Activated T-helper 9 cell treated with anti-CD3 and anti-CD28 coated beads, Interleukin-2, amount 50 U/mL, for 16 hours (primary cell): ENCODE data around the gene CHN2.

Experiments used
- DNase-seq: peaks from one replicate; pipeline ENCODE4 v3.0.0-alpha.2; 2020; ENCODE audit warnings: low read depth

The CHN2 gene

DNA sequence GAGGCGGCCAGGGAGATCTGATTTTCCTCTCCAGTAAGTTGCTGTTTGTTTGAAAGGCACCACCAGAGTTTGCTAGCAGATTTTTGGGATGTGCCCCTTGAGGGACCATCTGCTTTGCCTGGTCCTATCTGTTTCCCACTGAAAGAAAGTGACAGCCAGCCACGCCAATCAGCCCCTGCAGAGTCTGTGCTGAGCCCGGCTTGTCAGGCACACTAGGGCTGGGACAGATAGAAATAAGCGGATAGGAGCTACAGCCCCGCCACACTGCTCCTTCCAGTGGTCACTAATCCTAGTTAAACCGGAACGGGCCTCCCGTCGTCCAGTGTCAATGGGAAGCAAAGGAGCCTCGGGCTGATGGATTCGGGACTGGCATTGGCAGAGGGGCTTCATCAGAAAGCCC, 207.2 kb downstream of the CHN2 start:
- no peak for DNase-seq

DNA sequence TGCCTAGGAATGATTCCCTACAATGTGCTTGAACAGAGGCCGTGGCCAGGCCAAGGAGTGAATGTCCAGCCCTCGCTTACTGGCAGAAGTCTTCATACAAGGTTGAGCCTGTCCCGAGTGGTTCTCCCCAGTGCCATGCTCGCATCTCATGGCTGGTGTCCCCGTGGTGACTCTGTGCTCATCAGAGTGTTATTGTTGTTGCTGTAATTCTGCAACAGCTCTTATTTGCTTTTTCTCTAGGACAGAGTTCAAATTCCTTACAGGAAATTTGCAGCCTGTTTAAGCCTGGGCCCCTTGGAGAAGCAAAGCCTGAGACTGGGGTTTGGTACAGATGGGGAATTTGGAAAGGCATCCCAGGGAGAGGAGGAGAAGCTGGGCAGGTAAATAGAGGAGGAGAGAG, 211.3 kb downstream of the CHN2 start:
- no peak for DNase-seq

DNA sequence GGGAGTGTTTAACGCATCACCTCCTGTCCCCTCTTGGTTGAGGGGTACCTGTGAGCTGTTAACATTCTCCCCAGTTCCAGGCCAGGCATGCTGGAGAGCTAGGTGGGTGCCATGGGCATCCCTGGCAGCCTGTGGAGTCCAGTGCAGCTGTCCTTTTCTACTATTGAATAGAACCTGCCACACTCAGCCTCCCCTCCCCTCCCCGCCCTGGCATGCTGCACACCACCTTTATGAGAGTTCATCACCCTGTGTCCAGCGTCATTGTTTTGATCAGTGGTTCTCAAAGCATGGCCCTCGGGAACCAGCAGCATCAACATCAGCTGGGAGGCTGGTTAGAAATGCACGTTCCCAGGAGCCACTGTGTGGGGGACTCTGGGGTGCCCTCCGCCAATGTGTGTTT, 211.8 kb downstream of the CHN2 start:
- no peak for DNase-seq

DNA sequence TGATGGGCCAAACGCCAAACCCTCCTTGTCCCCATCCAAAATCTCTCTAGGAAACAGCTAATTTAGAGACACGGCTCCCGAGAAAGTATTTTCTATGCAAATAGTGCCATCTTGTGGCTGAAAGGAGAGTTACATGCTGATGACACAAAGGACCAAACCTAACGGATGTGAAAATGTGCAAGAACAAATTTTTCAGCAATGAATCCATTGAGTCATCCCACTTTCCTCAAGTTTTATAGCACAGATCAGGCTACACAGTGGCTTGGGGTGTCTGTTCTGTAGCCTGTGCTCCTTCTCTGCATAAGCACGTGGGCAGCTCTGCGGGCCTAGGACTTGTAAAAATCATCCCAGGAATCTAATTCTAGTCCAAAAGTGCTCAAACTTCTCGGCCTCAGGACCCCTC, 214.3 kb downstream of the CHN2 start:
- no peak for DNase-seq

DNA sequence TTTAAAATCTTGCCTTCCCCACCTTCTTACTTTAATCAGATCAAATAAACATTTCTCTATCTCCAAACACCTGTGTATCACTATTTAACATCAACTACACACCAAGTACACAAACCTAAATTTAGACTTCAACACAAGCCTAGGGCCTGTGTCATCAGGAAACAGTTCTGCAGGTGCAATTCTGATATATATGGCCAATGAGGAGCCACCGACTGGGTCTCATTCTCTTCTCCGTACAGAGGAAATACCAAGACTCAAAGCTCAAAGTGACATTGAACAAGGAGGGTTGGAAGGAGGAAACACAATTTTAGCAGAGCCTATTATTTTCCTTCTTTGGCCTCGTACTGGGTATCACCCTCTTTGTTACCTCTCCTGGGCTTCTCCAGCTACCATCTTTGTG, 216.4 kb downstream of the CHN2 start:
- DNase-seq: no peak

DNA sequence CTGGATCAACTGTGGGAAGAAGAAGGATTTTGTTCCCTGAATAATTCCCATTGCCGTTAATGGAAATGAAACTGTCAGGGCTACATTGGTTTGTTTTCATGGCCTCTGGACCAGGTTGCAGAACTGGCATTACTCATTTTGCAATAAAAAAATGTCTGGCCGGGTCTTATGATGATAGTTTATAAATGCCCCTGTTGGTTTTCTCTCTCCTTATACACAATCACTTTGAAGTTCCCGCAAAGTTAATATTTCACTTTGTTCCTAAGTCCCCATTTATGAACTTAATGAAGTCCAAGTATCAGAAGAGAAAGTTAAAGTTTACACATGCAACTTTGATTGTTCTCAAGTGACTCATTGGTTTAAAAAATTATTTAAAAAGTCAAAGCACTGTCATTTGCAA, 218.3 kb downstream of the CHN2 start:
- DNase-seq: no peak

DNA sequence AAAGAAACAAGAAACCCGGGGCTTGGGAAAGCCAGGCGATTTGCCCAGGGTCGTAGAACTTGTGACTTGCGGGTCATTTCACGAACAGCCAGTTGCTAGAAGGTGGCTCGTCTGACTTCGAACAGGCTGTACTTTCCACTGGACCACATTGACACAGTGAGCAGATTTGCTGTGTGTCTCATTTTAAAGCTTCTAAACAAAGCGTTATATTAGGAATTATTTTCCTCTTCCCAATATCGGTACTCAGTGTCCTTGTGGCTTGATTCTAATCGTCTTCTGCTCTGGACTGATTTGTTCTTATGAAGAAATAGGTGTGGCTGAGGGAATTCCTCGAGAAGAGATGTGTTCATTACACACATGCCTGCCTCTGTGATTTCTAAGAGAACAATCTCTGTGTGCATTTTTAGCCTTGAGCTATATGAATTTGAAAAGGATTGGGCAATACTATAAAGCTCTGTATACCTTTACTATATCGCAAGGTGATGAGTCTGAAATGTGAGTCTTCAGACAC, 219.1 kb downstream of the CHN2 start:
- no peak for DNase-seq

DNA sequence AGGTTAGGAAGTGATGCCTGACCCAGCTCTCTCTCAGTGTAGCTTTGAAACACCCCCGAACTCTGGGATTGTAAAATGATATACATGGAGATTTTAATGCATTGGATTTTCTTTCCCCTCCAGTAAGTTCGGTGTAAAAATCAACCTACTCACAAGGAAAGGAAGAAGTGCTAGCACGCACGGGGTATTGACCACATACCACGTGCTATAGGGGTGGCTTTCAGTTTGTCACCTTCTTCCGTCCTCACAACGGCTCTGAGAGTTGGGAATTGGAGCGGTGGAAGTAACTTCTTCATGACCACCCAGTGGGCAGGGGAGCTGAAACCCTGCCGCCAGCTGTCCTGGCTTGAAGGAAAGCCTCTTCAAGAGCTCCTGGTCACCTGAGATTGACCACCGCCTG, 219.6 kb downstream of the CHN2 start:
- no peak for DNase-seq

DNA sequence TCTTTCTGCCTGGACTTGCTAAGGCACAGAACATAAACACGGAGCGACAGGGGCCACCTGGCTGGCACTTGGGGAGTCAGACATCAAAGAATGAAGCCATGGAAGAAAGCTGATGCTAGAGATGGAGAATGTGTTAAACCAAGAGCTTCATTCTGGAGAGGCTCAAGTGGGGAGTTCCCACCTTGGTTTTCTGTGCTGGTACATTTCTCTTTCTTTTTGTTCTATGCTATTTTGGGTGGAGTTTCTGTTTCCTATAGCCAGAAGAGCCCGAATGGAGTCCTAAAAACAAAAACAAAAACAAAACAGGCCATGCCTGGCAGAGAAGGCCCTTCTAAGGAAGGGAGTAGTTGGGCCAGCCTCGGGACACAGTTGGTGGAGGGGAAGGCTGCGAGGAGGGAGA, 220.6 kb downstream of the CHN2 start:
- no peak for DNase-seq

DNA sequence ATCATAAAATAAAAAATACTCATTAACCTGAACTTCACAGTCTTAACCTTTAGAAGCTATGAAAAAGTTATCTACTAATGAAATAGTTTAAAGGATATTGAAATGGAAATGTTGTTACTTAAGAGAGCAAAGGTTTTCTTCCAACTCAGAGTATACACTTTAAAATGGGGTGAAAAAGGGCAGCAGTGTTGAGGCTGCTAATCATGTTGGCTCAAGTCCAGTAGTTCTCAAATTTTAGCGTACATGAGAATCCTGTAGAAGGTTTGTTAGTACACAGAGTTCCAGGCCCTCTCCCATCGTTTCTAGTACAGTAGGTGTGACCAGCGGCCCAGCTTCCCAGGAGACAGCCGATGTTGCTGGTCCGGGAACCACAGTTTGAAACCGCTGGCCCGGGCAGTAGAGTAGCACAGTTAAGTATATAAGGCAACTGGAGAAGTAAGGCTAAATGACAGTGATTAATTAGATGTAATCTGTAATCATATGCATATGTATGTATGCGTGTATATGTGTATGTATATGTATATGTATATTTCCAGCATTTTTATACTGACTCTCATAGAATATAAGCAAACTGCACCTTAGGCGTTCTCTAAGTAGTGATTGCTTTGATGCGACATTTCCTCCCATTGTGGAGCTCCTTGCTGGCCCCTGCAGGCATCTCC, 221.8 kb downstream of the CHN2 start:
- no peak for DNase-seq

DNA sequence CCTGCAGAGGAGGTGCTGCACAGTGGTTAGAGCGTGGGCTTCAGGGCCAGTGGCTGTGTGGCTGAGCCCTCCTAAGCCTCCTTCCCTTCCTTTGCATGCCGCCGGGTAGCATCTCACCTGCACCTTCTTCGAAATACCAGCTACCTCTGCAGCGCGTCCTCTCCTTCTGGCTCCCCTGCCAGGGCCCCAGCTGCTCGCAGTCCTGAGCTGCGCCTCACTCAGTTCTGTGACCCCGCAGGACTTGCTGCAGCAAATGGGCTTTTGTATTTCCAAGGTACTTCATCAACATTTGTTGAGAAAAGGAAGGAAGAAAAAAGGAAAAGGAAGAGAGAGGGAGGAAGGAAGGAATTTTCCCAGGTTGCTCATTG, 222.3 kb downstream of the CHN2 start:
- no peak for DNase-seq

DNA sequence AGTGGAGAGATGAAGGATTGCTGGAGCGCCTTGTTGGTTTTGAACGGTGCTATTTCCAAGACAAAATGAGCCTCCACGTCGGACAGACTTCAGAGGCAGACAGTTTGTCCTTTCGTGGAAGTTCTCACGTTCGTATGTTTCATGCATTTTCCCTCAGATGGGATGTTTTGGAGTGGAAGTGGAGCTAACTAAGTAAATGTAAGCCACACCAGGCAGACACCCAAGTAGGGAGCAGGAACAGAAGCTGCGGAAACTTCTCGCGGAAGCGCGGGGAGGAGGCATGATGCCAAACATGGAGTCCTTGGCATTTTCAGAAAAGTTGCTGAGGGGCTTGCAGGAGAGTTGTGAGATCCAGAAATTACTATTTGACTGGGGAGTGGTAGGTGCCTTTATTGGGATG, 223.5 kb downstream of the CHN2 start:
- DNase-seq: no peak

DNA sequence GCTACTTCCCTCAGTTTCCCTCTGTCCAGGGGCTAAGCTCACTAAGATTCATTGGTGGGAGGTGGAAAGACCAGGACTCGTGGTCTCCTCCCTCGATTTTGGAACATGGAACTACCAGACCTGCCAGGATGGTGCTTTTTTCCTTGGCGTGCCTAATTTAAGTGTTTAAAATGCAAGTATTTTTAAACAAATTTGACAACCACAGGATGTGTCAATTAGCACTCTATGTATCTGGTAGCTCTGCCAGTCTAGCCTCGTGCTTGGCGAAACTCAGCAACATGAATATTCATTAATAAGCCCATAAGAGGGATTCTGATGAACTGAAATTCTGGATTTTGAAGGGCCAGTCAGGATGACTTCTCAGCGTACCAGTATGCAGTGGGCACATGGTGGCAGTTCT, 224.1 kb downstream of the CHN2 start:
- DNase-seq: no peak

DNA sequence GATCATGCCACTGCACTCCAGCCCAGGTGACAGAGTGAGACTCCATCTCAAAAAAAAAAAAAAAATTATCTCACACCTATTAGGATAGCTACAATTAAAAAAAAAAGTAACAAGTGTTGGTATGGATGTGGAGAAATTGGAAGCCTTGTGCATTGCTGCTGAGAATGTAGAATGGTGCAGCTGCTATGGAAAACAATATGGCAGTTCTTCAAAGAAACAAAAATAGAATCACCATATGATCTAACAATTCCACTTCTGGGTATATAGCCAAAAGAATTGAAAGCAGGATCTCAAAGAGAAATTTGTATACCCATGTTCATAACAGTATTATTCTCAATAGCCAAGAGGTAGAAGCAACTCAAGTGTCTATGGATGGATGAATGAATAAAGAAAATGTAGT, 225.4 kb downstream of the CHN2 start:
- DNase-seq: no peak

DNA sequence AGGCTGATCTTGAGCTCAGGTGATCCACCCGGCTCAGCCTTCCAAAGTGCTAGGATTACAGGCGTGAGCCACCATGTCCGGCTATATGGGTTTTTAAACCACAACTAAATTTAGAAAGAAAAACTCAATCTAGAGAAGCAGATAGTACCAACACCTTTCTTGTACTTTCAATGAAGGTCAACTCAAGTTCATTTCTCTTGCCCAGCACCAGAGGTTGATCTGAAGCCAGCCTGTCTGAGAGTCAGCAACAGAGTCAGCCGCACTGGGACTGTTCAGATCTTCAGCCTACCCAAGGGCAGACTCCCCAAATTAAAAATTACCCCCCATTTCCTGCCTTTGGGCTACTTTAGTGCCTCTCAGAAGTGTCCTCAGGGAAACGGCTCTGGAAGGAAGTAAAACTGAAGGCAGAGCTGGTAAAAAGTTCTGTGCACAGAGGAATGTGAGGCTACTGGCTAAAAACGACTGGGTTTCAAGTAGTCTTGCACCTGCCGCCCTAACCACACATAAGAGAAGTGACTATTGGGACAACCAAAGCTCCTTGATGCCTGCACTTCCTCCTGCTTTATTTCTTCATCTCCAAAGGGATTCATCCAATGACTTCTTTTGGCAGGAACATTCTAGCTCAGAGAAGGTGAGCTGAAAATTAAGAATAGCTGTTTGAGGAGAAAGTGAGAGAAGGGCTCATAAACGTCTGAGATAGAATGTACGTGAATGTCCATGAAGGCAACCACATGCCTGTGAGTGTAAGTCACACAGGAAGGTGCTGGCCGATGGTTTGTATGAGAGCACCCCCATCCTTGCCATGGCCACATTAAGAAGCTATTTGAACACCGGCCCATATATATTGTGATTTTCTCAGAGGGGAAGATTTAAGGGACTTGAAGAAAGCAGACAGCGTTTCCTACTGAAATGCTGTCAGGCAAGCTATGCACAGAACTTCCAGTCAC, 226.7 kb downstream of the CHN2 start:
- no peak for DNase-seq

DNA sequence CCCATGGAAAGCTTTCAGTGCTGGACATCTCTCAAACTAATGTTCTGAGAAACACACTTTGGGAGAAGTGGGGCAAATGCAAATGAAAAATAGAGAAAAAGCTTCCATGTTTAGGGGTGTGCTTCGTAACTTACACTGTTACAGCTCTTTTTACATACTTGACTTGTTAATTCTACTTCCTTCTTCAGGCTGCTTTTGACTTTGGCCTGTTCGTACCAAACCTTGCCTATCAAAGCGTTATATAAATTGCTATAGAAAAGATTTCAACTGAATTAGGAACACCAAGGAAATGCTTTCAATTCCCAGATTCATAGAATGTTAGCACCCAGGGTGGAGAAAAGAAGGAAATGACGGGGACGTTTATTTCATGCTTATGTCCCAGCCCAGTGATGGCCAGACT, 228.3 kb downstream of the CHN2 start:
- DNase-seq: no peak

DNA sequence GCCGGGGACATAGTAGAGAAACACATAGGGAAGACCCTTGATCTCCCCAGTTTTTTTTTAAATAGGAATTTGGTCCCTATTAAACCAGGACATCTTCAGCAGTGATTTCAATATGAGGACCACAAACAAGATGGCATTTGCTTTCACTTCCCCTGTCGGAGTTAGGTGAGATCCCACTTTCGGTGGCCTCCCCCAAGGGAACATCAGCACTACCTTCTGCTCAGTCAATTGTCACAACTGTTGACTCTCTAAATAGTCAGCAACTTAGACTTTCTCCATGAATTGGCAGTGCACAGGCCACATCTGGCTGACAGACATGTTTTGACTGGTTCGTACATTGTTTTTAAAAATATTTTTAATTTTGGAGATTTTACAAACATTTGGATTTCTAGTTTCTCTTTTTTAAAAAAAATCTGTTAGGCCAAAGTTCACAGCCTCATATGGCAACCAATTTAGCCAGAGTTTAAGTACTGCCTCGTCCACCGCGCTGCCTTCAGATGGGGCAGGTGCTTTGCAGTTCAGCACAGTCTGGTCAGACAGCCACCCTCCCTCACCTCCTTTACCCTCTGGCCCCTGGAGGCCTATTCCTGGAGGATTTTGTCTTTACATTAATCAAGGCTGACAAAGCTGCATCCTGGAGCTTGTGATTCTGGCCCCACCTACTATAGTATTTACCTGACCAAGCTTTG, 229.9 kb downstream of the CHN2 start:
- DNase-seq: no peak

DNA sequence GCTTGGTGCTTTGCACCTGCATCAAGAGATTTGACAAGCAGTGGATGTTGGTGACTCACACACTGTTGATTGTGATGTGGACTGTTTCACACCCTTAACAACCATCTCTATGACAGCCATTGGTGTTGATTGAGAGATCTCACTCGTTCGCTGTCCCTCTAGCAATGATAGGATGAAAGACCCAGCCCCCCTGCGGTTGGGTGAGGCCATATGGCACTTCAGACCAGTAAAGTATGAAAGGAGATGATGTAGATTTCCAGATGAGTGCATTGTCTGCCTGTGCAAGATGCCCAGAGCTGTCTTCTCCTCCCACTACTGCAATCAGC, 230.4 kb downstream of the CHN2 start:
- DNase-seq: no peak

DNA sequence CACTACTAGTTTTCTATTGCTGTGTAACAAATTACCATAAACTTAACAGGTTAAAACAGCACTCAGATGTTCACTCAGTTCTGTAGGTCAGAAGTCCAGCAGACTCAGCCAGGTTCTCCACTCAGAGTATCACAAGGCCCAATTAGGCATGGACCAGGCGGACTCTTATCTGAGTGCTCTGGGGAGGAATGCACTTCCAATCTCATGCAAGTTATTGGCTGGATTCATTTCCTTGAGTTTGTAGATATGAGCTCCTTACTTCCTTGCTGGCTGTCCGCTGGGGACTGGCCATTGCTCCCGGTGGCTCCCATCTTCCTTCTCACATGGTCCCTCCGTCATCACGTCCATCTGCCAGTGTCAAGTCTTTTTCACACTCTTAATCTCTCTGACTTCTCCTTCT, 232.0 kb downstream of the CHN2 start:
- DNase-seq: no peak

DNA sequence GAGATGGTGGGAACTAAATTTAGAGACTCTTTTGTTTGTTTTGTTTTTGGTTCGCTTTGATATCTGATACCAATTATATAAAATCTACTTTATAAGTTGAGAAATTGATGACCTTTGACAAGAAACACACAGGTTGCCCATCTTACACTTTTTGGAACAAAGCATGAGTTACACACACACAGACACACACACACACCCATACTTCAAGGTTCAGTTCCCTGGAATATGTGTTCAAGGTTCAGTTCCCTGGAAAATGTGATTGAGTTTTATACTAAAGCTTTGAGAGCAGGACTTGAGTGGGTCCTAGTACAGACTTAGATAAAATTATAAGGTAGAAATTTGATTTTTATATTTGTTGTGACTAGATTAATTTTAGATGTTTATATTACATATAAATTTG, 234.8 kb downstream of the CHN2 start:
- no peak for DNase-seq

DNA sequence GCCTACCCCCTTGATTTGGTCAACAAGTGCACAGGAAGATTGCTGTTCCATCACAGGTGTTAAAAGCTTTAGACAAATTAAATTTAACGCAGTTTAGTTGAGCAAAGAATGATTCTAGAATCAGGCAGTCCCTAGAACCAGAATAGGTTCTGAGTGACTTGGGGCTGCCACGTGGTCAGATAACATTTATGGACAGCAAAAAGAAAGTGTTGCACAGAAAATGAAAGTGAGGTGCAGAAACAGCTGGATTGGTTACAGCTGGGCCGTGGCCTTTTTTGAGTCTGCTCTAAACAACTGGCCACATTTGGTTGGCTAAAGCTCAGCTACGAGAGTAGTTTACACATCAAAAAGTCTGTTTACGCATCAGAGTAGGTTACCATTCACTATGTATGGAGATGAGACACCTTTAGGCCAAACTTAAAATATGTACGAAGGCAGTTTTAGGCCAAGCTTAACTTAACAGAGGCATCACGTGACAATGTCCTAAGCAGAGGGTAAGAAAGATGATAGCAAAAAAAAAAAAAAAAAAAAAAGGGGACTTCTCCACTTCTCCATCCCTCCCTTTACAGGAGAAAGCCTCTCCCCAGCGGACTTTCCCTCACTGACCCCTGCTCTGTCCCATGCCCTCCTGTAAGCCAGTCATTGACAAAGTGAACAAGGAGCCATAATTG, 235.8 kb downstream of the CHN2 start:
- DNase-seq: no peak

DNA sequence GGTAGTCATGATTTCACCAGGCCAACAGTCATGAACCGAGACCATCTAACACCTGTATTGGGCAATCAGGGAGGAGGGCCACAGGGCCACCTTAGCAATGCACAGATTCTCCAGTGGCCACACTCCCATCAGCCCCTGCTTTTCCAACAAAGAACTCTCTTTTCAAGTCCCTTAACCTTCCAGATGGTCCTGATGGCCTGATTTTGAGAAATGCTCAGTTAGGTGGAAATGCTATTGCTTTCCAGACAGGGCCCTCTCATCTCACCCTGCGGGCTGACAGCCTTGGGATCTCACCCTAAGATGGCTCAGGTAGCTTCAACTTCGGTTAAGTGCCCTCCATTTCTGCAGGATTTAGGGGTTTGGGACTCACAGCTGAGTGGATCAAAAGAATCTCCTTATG, 237.1 kb downstream of the CHN2 start:
- no peak for DNase-seq

DNA sequence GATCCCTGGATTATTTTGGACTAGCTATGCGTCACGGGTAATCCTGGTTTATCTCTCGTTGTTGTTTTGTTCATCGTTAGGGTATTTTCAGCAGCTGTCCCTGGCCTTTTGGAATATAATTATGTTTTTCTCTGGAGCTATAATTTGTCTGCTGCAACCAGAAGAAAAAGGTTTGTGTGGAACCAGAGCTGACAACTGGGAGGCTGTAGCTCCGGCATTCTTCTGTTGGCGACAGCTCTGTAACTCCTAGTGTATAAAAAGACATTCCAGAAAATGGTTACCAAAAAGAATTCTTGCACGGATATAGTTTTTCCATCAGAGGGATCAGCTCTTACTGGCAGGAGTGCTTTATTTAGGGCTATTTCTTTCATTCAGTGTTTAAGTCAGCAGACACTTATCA, 238.1 kb downstream of the CHN2 start:
- no peak for DNase-seq
